ENCODE data around the gene SLC29A3. TPM values are rescaled to one million over a fixed set of nuclear protein-coding genes. Genes with fewer than 3 reads are reported as not detected.
A peak's percentile ranks its signal among the peaks of the same experiment; 100 is the strongest.

Gene SLC29A3
- total RNA-seq, 1 donor from 2014 or later = 0.53 TPM

DNA sequence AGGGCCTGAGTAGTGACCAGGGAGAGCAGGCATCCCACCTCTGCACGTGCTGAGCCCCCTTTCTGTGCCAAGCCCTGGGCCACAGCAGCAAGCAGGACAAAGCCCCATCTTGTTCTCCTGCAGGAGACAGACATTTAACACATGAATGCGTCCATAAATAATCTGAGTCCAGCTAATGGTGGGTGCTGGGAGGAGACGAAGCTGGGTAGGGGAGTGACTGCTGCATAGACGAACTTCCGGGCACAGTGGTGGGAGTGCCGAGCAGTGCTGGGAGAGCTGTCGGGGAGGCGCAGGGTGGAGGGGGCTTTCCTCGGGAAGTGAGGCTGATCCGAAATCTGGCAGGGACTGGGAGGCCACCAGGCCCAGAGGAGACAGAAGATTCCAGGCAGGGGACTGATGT is 35.2 kb upstream of the SLC29A3 start:
- peaks cover 46% of the 10 kb centered on the region for H3K36me3 ChIP-seq (ENCODE audit: control insufficient read depth, insufficient read depth, low read length)
- no peak overlapping the region for H3K4me3 ChIP-seq (ENCODE audit: low read depth, low read length)
- no peak for FAIRE-seq
- no peaks in the 10 kb centered on the region for H3K27me3 ChIP-seq (ENCODE audit: control insufficient read depth, insufficient read depth, low read length)
- TF ChIP-seq, protein P1, sequence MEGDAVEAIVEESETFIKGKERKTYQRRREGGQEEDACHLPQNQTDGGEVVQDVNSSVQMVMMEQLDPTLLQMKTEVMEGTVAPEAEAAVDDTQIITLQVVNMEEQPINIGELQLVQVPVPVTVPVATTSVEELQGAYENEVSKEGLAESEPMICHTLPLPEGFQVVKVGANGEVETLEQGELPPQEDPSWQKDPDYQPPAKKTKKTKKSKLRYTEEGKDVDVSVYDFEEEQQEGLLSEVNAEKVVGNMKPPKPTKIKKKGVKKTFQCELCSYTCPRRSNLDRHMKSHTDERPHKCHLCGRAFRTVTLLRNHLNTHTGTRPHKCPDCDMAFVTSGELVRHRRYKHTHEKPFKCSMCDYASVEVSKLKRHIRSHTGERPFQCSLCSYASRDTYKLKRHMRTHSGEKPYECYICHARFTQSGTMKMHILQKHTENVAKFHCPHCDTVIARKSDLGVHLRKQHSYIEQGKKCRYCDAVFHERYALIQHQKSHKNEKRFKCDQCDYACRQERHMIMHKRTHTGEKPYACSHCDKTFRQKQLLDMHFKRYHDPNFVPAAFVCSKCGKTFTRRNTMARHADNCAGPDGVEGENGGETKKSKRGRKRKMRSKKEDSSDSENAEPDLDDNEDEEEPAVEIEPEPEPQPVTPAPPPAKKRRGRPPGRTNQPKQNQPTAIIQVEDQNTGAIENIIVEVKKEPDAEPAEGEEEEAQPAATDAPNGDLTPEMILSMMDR (IDR thresholded peaks at IDR 0.05; ENCODE audit: insufficient read depth, low read length, severe bottlenecking) = no peak
- no peak for DNase-seq (ENCODE audit: low read depth)

DNA sequence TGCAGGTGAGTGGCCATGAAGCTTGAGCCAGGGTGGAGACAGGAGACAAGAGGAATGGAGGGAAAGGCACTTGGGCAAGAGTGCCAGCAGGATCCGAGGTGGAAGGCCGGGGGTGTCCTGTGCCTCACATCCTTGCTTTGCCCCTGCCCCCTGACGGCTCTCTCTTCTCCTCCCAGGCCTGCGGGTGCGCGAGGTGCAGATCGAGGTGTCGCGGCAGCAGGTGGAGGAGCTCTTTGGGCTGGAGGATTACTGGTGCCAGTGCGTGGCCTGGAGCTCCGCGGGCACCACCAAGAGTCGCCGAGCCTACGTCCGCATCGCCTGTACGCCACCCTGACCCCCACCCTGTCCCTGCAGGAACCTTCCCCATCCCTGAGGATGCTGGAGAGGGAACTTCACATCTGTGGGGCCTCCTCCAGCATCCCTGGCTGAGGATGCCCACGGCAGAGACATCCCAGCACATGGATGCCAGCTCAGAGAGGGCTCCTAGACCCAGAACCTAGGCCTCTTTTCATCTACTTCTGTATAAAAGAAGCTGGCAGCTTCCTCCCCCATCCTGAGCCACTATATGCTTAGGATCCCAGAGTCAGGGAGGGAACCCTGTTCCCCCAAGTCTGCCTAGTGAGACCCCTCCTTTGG is 34.4 kb upstream of the SLC29A3 start:
- DNase-seq (ENCODE audit: low read depth) (no peak), FAIRE-seq (no peak)
- TF ChIP-seq, protein P1 (IDR thresholded peaks at IDR 0.05; ENCODE audit: insufficient read depth, low read length, severe bottlenecking) = no peak
- Histone ChIP-seq H3K36me3 (ENCODE audit: control insufficient read depth, insufficient read depth, low read length) (peaks cover 43% of the 10 kb centered on the region), H3K27me3 (ENCODE audit: control insufficient read depth, insufficient read depth, low read length) (no peaks in the 10 kb centered on the region), H3K4me3 (ENCODE audit: low read depth, low read length) (no peak overlapping the region)

DNA sequence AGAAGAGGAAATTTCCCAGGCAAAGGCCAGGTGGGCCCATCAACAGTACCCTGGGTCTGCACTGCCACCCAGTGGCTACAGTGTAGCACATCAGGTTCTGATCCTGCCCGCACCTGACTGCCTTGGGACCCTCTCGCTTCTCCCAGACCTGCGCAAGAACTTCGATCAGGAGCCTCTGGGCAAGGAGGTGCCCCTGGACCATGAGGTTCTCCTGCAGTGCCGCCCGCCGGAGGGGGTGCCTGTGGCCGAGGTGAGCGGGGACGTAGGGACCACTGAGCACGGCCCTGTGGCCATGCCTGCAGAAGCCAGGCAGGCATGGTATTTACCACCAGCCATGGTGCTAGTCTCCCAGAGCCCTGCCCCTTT is 33.9 kb upstream of the SLC29A3 start:
- FAIRE-seq (no peak), DNase-seq (ENCODE audit: low read depth) (no peak)

DNA sequence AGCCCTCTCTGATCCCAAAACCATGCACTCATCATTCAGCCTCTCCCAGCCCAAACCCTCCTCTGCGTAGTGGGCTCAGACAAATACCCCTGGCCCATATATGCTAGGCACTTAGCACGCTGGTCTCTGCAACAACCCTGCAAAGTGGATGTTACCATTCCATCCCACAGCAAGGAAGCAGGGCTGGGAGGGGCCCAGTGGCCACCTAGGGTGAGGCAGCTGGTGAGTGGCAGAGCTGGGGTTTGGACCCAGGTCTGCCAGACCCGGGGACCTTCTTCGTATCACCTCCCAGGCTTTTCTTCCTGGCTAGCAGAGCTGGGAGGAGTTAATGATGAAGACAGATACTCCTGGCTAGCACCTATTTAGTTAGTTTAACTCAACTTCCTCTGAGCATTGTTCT is 33.1 kb upstream of the SLC29A3 start:
- DNase-seq (ENCODE audit: low read depth) (no peak), FAIRE-seq (no peak)
- TF ChIP-seq, protein P1 (IDR thresholded peaks at IDR 0.05; ENCODE audit: insufficient read depth, low read length, severe bottlenecking) = no peak
- H3K36me3 ChIP-seq (ENCODE audit: control insufficient read depth, insufficient read depth, low read length) = peaks cover 45% of the 10 kb centered on the region
- H3K4me3 ChIP-seq (ENCODE audit: low read depth, low read length) = no peak overlapping the region
- H3K27me3 ChIP-seq (ENCODE audit: control insufficient read depth, insufficient read depth, low read length) = no peaks in the 10 kb centered on the region

More for the DNA sequence above, 33.9 kb upstream of the SLC29A3 start:
- TF ChIP-seq, protein P1 (IDR thresholded peaks at IDR 0.05; ENCODE audit: insufficient read depth, low read length, severe bottlenecking) = peak; percentile 69
- peaks cover 43% of the 10 kb centered on the region for H3K36me3 ChIP-seq (ENCODE audit: control insufficient read depth, insufficient read depth, low read length)
- H3K27me3 ChIP-seq (ENCODE audit: control insufficient read depth, insufficient read depth, low read length) = no peaks in the 10 kb centered on the region
- H3K4me3 ChIP-seq (ENCODE audit: low read depth, low read length) = no peak overlapping the region

DNA sequence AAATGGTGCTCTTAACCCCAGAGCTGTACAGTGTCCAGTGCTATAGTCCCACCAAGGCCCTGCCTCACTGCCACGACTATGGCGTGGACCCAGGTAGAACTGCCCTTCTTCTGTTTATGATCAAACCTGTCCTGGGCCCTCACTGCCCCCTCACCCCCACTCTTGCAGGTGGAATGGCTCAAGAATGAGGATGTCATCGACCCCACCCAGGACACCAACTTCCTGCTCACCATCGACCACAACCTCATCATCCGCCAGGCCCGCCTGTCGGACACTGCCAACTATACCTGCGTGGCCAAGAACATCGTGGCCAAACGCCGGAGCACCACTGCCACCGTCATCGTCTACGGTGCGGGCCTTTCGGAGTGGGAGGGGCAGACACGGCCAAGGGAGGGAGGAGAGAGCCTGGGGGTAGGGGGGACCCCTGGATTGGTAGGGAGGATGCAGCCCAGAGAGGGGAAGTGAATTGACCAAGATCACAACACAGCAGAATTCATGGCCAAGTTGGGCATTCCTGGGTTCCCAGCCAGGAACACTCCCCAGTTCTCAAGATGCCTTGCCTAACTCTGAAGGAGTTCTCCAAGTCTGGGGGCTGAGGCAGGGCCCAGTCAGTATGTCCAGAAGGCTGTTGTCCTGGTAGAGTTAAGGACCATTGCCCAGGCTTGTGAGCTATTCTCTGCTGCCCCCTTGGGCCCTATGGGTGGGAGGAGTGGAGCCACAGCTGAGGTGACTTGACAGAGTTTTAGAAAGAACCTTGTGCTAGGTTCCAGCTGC is 32.4 kb upstream of the SLC29A3 start:
- TF ChIP-seq, protein P1 (IDR thresholded peaks at IDR 0.05; ENCODE audit: insufficient read depth, low read length, severe bottlenecking) = no peak

More for the DNA sequence above, 32.4 kb upstream of the SLC29A3 start:
- H3K4me3 ChIP-seq (ENCODE audit: low read depth, low read length) = no peak overlapping the region
- FAIRE-seq (peak; percentile 32), DNase-seq (ENCODE audit: low read depth) (no peak)
- H3K27me3 ChIP-seq (ENCODE audit: control insufficient read depth, insufficient read depth, low read length) = no peaks in the 10 kb centered on the region
- H3K36me3 ChIP-seq (ENCODE audit: control insufficient read depth, insufficient read depth, low read length) = peaks cover 48% of the 10 kb centered on the region
